NCI-H510A (cell line): ENCODE data around the gene TET1.
"Not testable (repeated sequence)": the region's sequence is repeated elsewhere in the genome, so short reads cannot be mapped to it uniquely, and the experiment has no call there.

Experiments used
- DNase-seq: peaks from one replicate; lab custom pipeline; 2025; lab: John Stamatoyannopoulos, UW

TET1 gene

DNA sequence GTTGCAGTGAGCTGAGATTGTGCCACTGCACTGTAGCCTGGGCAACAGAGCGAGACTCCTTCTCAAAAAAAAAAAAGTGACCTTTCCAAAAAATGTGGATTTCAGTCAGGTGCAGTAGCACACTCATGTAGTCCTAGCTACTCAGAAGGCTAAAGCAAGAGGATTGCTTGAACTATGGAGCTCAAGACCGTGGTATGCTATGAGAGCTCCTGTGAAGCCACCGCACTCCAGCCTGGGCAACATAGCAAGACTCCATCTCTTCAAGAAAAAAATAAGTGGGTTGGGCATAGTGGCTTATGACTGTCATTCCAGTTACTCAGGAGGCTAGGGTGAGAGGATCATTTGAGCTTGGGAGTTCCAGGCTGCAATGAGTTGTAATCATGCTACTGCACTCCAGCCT lies 51.1 kb downstream of the TET1 start:
- no peak for DNase-seq

DNA sequence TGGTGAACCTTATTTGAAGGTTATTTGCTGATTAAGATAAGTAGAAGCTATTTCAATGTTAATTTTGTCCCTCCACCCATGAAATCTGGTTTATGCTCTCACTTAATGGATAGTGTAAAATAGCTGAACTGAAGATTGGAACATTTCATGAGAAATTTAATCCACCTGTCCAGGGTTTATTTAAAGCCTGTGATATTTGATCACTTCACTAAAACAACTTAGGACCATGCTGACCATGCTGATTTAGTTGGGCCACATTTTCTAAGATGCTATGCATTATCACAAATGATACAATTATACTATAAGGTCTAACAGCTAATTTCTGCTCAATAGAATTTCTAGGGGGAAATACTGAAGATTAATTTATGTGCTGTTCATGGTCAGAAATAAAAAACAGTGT lies 53.8 kb downstream of the TET1 start:
- DNase-seq, result not testable (repeated sequence)

DNA sequence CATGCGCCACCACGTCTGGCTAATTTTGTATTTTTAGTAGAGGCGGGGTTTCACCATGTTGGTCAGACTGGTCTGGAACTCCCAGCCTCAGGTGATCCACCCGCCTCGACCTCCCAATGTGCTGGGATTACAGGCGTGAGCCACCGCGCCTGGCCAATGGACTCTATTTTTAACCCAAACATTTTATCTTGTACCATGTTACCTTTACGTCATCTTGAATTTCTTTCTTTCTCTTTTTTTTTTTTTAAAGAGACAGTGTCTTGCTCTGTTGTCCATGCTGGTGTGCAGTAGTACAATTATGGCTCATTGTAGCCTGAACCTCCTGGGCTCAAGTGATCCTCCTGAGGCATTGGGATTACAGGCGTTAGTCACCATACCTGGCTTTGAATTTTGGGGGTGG lies 57.6 kb downstream of the TET1 start:
- not testable (repeated sequence) for DNase-seq

DNA sequence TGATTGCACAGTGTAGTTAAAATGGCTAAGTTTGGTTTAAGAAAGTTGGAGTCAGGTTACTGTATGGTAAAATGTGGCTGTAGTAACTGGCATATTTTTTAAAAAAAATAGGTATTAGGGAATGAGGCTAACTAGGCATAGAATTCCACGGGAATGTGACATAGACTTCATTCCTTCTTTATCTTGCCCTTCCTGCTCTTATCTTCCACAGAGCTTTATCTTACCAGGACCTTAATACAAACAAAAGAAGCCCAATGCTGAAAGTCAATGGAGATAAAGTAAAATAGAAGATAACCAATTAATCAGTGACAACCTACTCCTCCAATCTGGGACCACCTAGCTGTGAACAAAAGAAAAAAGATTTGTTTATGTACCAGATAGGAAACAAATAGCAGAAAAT lies 58.1 kb downstream of the TET1 start:
- DNase-seq, result no peak

DNA sequence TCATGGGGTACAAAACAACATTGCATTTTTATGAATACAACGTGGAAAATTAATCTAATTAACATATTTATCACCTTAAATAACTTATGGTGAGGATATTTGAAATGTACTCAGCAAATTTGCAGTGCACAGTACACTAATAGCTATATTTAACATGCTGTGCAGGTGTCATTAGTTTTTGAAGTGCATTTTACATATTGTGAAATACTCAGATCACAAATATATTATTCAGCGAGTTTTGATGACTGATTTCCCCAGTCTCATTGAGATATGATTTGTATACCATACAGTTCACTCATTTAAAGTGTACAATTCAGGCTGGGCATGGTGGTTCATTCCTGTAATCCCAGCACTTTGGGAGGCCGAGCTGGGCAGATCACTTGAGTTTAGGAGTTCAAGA lies 59.5 kb downstream of the TET1 start:
- DNase-seq, result no peak

DNA sequence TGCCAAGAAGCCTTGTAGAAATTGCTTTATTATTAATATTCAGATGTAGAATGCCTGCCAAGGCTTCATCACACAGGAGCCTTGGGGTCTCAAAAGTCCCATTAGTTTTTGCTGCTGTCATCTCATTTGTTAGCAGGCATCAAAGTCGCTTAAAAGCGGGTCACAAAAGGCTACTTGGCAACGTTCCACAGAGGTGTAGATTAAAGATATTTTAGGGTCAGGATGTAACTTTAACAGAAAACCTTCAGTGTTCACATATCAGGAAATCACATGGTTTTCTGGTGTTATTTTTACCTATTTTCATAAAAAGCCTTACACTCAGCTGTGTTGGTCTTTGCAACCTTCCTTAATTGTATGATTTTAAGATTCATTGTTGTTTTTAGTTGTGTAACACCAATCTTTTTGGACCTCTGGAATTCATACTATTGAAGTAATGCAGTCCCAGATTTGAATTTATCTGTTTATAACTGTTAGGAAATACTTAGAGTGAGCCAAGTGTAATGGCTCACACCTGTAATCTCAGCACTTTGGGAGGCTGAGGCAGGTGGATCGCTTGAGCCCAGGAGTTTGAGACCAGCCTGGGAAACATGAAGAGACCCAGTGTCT lies 65.3 kb downstream of the TET1 start:
- DNase-seq, result no peak

DNA sequence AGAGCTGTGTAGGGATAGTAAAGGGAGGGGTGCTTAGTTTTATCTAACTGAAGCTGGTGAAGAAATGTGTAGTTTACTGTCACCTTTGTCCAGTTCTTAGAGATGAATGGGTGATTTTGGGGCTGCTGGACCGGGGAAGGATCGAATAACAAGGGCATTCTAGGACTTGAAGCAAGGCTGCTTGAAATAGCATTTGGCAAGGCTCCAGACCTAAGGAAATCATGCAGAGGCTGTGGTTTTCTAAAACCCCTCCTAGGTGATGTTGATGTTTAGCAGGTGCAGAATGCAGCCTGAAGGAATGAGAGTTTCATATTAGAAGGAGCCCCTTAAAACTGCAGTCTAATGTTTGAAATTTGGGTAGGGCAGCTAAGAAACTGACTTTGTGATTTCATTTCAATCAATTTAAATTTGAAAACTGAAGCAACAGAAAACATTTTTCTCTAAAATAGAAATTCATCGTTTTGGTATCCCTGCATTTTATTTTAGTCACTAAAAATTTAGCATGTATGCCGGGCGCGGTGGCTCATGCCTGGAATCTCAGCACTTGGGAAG lies 68.5 kb downstream of the TET1 start:
- no peak for DNase-seq

DNA sequence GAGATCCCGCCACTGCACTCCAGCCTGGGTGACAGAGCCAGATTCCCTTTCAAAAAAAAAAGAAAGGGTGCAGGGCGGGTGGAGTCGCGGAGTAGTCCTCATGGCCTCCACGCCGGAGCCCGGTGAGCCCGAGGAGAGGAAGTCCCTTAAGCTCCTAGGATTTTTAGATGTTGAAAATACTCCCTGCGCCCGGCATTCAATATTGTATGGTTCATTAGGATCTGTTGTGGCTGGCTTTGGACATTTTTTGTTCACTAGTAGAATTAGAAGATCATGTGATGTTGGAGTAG lies 72.1 kb downstream of the TET1 start:
- not testable (repeated sequence) for DNase-seq

DNA sequence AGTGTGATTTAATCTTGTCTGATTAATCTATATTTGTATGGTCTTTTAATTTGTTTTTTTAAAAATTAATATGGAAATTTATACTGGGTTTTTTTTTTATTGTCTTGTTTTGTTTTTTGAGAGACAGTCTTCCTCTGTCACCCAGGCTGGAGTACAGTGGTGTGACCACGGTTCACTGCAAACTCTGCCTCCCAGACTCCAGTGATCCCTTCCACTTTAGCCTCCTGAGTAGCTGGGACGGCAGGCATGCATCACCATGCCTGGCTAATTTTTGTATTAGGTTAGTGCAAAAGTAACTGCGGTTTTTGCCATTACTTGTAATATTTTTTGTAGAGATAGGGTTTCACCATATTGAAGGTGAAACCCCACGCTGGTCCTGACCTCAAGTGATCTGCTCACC lies 73.1 kb downstream of the TET1 start:
- DNase-seq, result no peak

DNA sequence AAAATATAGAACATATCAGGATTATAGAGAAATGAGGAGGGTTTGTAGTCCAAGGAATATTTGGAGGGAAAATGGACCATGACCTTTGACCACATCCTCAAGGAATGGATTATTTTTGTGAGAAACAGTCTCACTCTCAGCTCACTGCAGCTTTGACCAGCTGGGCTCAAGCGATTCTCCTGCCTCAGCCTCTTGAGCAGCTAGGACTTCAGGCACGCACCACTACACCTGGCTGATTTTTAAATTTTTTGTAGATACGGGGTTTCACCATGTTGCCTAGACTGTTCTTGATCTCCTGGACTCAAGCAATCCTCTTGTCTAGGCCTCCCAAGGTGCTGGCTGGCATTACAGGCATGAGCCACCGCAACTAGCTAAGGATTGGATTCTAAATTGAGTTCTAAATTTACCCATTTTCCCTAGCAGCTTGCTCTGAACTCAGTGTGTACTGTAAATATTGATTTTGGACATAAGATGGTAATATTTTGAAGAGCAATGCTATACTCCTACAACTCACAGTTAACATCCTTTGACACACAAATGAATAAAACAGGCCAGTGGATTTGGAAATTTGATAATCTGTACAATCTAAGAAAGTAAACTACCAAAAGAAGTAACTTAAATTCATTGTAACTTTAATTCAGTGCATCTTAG lies 73.8 kb downstream of the TET1 start:
- DNase-seq, result no peak

DNA sequence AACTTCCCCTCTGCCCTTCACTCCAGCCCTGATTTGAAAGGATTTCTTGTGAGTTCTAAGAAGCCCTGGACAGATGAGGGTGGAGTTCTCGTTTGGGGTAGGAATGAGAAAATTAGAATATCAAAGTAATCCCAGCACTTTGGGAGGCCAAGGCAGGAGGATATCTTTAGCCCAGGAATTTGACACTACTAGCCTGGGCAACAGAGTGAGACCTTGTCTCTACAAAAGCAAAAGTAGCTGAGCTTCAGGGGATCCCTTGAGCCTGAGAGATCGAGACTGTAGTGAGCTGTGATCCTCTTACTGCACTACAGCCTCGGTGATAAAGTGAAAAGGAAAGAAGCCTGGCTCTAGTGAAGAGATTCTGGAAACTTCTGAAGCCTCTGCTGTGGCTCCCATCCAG lies 76.2 kb downstream of the TET1 start:
- DNase-seq, result no peak

DNA sequence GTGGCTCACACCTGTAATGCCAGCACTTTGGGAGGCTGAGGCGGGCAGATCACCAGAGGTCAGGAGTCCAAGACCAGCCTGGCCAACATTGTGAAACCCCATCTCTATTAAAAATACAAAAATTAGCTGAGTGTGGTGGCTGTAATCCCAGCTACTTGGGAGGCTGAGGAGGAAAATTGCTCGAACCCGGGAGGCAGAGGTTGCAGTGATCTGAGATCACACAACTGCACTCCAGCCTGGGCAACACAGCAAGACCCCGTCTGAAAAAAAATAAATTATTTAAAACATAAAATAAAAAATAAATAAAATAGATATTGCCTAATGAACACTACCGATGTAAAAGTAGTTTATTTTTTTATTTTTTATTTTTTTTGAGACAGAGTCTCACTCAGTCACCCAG lies 83.4 kb downstream of the TET1 start:
- not testable (repeated sequence) for DNase-seq

DNA sequence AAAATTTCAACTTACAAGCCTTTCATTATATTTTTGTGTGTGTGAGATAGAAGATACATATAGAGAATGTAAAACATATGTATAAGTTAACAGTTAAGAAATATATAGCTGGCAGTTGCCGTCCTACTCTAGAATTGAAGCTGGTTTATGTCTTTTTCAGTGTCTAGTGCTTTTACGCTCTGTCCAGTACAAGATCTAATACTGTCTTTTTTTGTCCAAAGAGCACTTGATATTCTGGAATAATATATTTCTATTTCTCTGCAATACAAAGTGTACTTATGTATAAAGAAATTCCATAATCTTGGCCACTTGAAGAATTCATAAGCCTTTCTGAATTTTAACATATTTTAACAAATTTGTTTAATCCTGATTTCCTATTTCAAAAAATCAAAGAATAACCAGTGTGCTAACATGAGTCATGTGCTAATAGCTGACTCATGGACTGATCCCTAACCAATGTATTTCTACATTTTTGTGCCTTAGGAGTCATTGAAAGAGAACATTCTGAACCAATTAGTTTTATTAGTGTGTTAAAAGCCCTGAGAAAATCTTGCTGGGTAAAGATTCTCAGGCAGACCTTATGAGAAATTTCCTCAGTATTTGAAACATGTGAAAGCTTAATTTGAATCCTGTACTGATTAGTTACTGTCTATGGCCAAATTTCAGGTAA lies 87.7 kb downstream of the TET1 start:
- DNase-seq, result no peak

DNA sequence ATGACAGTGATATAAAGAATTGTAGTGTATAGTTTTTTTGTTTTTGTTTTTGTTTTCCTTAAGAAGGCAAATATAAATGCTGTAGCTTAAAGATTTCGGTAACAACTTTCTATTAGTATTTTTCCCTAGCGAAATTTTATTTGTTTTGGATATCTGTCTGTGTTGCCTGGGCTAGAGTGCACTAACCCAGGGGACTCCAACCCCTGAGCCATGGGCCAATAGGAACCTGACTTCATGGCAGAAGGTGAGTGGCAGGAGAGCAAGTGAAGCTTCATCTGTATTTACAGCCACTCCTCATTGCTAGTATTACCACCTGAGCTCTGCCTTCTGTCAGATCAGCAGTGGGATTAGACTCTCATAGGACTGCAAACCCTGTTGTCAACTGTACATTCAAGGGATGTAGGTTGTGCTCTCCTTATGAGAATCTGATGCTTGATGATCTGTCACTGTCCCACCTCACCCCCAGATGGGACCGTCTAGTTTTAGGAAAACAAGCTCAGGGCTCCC lies 95.5 kb downstream of the TET1 start:
- DNase-seq, result no peak

DNA sequence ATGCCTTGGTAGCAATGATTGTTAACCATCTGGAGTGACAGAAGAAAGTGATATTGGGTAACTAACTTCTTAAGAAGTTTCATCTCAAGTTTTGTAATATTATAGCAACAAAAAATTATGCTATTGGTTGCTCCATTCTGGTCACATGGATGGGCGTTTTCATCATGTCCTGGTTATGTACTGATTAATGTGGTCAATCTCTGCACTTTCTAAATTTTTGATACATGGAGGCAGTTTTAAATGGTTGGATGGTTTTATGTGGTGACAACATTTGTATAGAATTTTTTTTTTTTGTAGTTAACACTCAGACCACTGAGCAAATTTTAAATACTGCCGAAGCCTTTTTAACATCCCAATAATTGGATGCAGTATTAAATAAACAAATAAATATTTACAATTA lies 105.7 kb downstream of the TET1 start:
- DNase-seq, result no peak

DNA sequence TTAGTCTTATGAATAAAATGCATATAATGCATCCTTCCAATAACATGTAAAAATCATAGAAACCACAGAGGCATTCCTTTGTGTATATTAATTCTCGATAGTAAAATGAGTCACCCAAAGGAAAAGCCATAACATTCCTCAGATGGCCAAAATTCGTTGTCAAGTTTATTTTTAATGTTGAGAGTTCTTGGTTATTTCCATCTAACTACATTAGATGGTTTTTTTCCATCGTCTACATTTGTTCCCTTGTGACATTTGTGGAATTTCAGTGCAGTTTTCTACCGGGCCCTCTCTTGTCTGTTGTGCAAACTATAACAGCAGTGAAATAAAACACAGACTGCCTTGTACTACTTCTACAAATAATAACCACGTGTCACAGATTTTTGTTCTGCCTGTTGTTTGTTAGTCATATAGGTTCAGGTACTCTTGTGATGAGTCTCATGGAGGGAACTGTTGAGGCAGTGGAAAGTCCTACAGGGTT lies 106.2 kb downstream of the TET1 start:
- no peak for DNase-seq

DNA sequence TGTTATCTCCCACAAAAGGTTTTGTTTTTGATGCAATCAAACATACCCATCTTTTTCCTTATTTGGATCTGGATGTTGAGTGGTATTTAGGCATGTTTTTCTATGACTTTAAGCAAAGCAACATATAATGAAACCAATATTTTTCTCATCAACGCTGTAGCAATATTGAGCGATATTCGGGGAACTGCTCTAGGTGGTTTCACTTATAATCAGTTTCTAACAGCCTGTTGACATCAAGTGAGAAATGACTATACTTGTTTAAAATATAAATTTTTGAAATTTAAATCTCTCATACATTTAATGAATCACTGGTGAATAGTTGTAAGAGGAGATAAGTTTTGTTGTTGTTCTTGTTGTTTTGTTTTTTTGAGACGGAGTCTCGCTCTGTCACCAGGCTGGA lies 108.1 kb downstream of the TET1 start:
- no peak for DNase-seq

DNA sequence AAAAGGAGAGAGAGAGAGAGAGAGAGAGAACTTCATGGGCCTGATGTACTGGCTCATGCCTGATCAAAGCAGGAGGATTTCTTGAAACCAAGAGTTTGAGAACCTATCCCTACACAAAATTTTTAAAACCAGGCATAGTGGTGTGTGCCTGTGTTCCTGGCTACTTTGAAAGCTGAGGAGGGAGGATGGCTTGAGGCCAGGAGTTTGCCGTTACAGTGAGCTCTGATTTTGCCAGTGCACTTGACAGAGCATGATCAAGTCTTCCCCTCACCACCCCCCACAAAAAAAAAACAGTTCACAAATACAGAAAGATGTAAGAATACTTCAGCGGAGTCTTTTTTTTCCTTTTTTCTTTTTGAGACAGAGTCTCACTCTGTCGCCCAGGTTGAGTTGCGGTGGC lies 108.8 kb downstream of the TET1 start:
- no peak for DNase-seq

DNA sequence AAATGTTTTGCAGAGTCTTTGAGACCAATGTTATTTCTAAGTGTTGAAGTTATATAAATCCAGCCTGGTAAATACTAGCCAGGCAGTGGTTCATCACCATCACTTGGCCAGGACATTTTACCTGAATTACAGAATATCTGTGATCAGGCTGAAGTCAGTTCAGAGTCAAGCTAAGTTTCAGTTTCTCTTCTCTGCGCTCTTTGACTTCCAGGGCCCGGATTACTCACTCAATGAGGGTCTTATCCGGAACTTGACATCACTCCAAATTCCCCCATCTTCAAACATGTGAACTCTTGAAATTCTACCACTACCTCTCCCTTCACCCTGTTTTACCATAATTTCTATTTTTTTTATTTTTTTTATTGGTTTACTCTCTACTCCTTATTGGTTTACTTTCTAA lies 124.3 kb downstream of the TET1 start:
- DNase-seq, result no peak

DNA sequence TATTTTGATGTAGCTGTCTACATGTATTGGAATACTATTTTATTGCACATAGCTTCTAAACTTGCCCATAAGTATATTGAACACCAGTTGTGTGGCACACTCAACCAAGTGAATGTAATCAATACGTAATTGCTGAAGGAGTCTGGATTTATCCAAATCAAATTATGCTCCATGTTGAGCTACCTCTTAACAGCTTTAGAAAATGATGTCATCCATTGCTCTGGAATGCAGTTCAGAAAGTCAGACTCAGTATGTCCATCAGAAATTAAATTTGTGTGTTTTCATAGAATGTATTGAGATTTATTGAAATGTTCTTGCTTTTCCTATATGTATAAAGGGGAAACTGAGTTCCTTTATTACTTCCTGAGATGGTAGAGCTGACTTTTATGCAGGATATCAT lies 135.9 kb downstream of the TET1 start:
- DNase-seq, result no peak

DNA sequence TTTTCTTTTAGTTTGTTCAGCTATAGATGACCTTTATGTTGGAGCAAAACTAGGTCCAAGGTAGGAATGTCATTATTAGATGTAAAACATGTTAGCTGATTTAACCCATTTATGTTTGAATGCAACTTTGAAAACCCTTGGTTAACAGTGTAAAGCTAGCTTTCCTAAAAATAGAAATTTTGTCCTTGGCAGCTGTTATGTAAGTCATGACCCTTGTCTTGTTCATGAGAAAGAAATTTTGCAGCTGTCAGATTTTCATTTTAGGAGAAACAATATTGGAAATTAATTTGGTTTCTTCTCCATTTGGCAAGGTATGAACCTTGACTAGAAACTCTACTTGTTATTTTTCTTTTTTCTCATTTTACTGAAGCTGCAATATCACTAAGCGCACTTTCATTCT lies 137.0 kb downstream of the TET1 start:
- no peak for DNase-seq

DNA sequence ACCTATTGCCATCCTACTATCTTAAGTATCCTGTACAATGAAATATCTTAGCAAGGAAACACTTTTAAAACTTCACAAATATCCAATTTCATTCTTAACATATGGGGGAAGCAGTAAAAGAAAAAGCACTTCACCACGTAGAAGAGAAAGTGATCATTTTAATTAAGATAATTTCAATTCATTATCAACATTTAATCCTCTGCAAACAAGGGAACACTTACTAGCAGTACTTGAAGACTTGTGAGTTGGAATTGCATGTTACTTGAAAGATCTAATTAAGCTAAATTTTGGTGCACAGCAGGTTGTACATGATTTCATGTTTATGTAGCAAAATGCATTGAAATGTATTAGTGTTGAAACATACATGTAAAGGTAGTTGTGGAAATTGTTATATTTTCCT lies 140.1 kb downstream of the TET1 start:
- no peak for DNase-seq

DNA sequence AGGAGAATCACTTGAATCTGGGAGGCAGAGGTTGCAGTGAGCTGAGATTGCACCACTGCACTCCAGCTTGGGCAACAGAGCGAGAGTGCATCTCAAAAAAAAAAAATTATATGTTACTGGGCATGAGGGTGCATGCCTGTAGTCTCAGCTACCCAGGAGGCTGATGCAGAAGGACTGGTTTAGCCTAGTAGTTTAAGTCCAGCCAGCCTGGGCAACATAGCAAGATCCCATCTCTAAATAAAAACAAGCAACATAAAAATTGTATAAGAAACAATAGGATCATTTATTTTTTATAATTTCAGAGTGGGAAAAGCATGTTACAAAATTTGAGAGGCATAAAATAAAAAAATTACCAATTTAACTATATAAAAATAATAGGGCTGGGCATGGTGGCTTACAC lies 145.4 kb downstream of the TET1 start:
- DNase-seq, result no peak
